Endothelial cell of umbilical vein (primary cell): ENCODE data around the gene PROB1. TPM values are rescaled to one million over a fixed set of nuclear protein-coding genes. Genes with fewer than 3 reads are reported as not detected.

Experiments
- BruUV-seq: library from RNA; stranded (reverse); fragments of 400-500 nt; replicated peaks from 2 replicates; lab custom pipeline; 2021; lab: Mats Ljungman, UMichigan
- CTCF ChIA-PET: fragments of 300-600, 350-600 bp; sonication (Branson Sonifier 250); formaldehyde crosslinking; loops from one replicate; lab custom pipeline; 2021; ENCODE audit warnings: antibody characterized with exemption, inconsistent platforms; lab: Charles Lee
- POLR2A ChIA-PET: fragments of 300-600, 350-600 bp; sonication (Branson Sonifier 250); formaldehyde crosslinking; loops from one replicate; lab custom pipeline; 2021; ENCODE audit warnings: antibody characterized with exemption, inconsistent platforms; lab: Charles Lee
- DNase-seq: peaks from one replicate; pipeline ENCODE4 v3.0.0-alpha.2; 2011; ENCODE audit warnings: low read depth, low spot score
- FAIRE-seq: peaks from 2 replicates; lab custom pipeline; 2011; peaks lifted over from hg19 to GRCh38; lab: Jason Lieb, UNC
- H2AFZ ChIP-seq: 2 replicates; pipeline ENCODE4 v1.6.0; 2012; ENCODE audit warnings: low read depth, low read length, control low read depth, inconsistent platforms
- H3K27ac ChIP-seq: 2 replicates; pipeline ENCODE4 v1.5.1; 2011; ENCODE audit warnings: low read depth, mild to moderate bottlenecking, control low read depth, low read length, moderate library complexity; ENCODE audit not compliant: insufficient read depth
- H3K27me3 ChIP-seq, 2 experiments: 2 replicates each; pipeline versions ENCODE4 v1.6.0 to v1.6.1; 2011; ENCODE audit warnings: low read length in 2 of 2, mixed read lengths in 1 of 2; ENCODE audit not compliant: control insufficient read depth in 2 of 2, insufficient read depth in 2 of 2
- H3K36me3 ChIP-seq, 2 experiments: 2 replicates in 1 of 2; 3 replicates in 1 of 2; pipeline ENCODE4 v1.5.1; 2011; ENCODE audit warnings: low read length in 2 of 2, mild to moderate bottlenecking in 1 of 2, moderate library complexity in 1 of 2; ENCODE audit not compliant: control insufficient read depth in 2 of 2, insufficient read depth in 2 of 2; ENCODE audit errors: extremely low read depth in 1 of 2
- H3K4me1 ChIP-seq: 3 replicates; pipeline ENCODE4 v1.5.1; 2011; ENCODE audit warnings: mild to moderate bottlenecking, low read length; ENCODE audit not compliant: control insufficient read depth, insufficient read depth; ENCODE audit errors: extremely low read depth
- H3K4me2 ChIP-seq: 2 replicates; pipeline ENCODE4 v1.6.1; 2011; ENCODE audit warnings: low read length, control low read depth, mixed read lengths; ENCODE audit not compliant: insufficient read depth
- H3K4me3 ChIP-seq, 3 experiments: fragments of 200-600 bp in 1 of 3; sonication (generic), shearing (Covaris generic) in 1 of 3; replicated peaks in 1 of 3; 2 replicates each; pipeline ENCODE4 v1.5.1; 2011 to 2016; ENCODE audit warnings: control low read depth in 3 of 3, low read length in 3 of 3, mild to moderate bottlenecking in 2 of 3, inconsistent platforms in 1 of 3, low read depth in 1 of 3, moderate library complexity in 1 of 3; ENCODE audit not compliant: insufficient read depth in 1 of 3
- H3K79me2 ChIP-seq: 2 replicates; pipeline ENCODE4 v1.6.0; 2012; ENCODE audit warnings: low read length, inconsistent platforms; ENCODE audit not compliant: control insufficient read depth, insufficient read depth
- H3K9ac ChIP-seq: replicated peaks from 2 replicates; pipeline ENCODE3; 2011; ENCODE audit warnings: low read length, control low read depth; ENCODE audit not compliant: insufficient read depth; ENCODE audit errors: extremely low read depth
- H3K9me1 ChIP-seq: replicated peaks from 3 replicates; pipeline ENCODE4 v1.6.0; 2011; ENCODE audit warnings: mild to moderate bottlenecking, low read length; ENCODE audit not compliant: control insufficient read depth, insufficient read depth; ENCODE audit errors: extremely low read depth
- H3K9me3 ChIP-seq: replicated peaks from 2 replicates; pipeline ENCODE4 v1.5.1; 2012; ENCODE audit warnings: low read length, inconsistent platforms; ENCODE audit not compliant: control insufficient read depth, insufficient read depth
- H4K20me1 ChIP-seq: replicated peaks from 2 replicates; pipeline ENCODE3; 2011; ENCODE audit warnings: mild to moderate bottlenecking, low read length; ENCODE audit not compliant: control insufficient read depth, insufficient read depth; ENCODE audit errors: extremely low read depth
- CTCF ChIP-seq, 2 donors: IDR thresholded peaks; 1 replicate in 1 of 2; 2 replicates in 1 of 2; pipeline ENCODE4 v1.5.1; 2011; ENCODE audit warnings: low read length in 2 of 2, mild to moderate bottlenecking in 2 of 2, moderate library complexity in 2 of 2, control low read depth in 1 of 2, inconsistent platforms in 1 of 2, low read depth in 1 of 2; ENCODE audit not compliant: insufficient read depth in 1 of 2; ENCODE audit errors: extremely low read depth in 1 of 2
- EZH2 ChIP-seq: IDR thresholded peaks from 2 replicates; pipeline ENCODE4 v1.6.1; 2012; ENCODE audit warnings: borderline replicate concordance, low read depth, mild to moderate bottlenecking, moderate library complexity, low read length, inconsistent platforms; ENCODE audit not compliant: severe bottlenecking
- FOS ChIP-seq: IDR thresholded peaks from 2 replicates; pipeline ENCODE4 v1.6.1; 2011; ENCODE audit warnings: mild to moderate bottlenecking, low read length, moderate library complexity, borderline replicate concordance; ENCODE audit not compliant: insufficient read depth
- GATA2 ChIP-seq: IDR thresholded peaks from 2 replicates; pipeline ENCODE4 v1.7.0; 2011; ENCODE audit warnings: low read depth, mild to moderate bottlenecking, moderate library complexity, mixed read lengths, low read length; ENCODE audit not compliant: insufficient read length, insufficient read depth
- JUN ChIP-seq: IDR thresholded peaks from 2 replicates; pipeline ENCODE4 v1.6.1; 2011; ENCODE audit warnings: borderline replicate concordance, low read depth; ENCODE audit not compliant: insufficient read length, insufficient read depth
- MAX ChIP-seq: IDR thresholded peaks from 2 replicates; pipeline ENCODE4 v1.6.1; 2011; ENCODE audit not compliant: insufficient read depth, insufficient read length
- MYC ChIP-seq: IDR thresholded peaks from one replicate; pipeline ENCODE4 v1.6.1; 2011; ENCODE audit warnings: mild to moderate bottlenecking, low read depth, low read length
- POLR2A ChIP-seq: IDR thresholded peaks from 2 replicates; pipeline ENCODE4 v1.6.1; 2012; ENCODE audit warnings: low read depth, mild to moderate bottlenecking, control low read depth, low read length
- POLR2AphosphoS5 ChIP-seq: IDR thresholded peaks from 2 replicates; pipeline ENCODE4 v1.6.1; 2012; ENCODE audit warnings: low read depth, mild to moderate bottlenecking, control low read depth, low read length, moderate library complexity; ENCODE audit not compliant: insufficient read depth
- dilution Hi-C: fragments of 300-500 bp; cut with MboI; formaldehyde crosslinking; loops from one replicate; pipeline ENCODE4 v1.15.0; 2019; ENCODE audit warnings: low sequenced_read_pairs; ENCODE audit not compliant: extremely low pct_ligation_motif_present
- intact Hi-C: fragments of 100-400 bp; cut with micrococcal nuclease; formaldehyde crosslinking; loops from one replicate; pipeline ENCODE4 v1.10.0; 2022
- polyA plus RNA-seq, 4 experiments: library from polyadenylated mRNA; depleted of rRNA in 3 of 4; stranded (reverse) in 3 of 4; unstranded in 1 of 4; fragments of >200 nt; gene quantifications; 2 replicates each; pipeline versions ENCODE4 v1.2.1 to v1.2.3, GENCODE V29; 2011 to 2012; ENCODE audit warnings: missing spikeins in 1 of 4
- total RNA-seq: library from RNA; stranded (reverse); gene quantifications from 2 replicates; pipeline ENCODE4 v1.2.3, GENCODE V29; 2021

The PROB1 gene
- total and polyA plus RNA-seq, 2 donors (not counting 3 experiments of a cell fraction or from before 2014, with no cell fraction given): 0.47 to 1.9 TPM

GRCh38 chr5:139371482-139372435, 23.1 kb downstream of the PROB1 start:
- H3K9me3 ChIP-seq: no peaks in the 10 kb centered on the region

More at GRCh38 chr5:139371482-139372435, 23.1 kb downstream of the PROB1 start:
- Histone ChIP-seq H3K27ac (no peak overlapping the region), H2AFZ (no peak overlapping the region), H3K4me2 (no peak overlapping the region), H3K4me1 (no peaks in the 10 kb centered on the region), H3K79me2 (no peaks in the 10 kb centered on the region), H4K20me1 (no peaks in the 10 kb centered on the region), H3K27me3 (no peaks in the 10 kb centered on the region), H3K9me1 (no peaks in the 10 kb centered on the region), H3K36me3 (peaks cover 4 to 10% of the 10 kb centered on the region in 2 experiments), H3K9ac (no peak overlapping the region), H3K4me3 (no peak overlapping the region)
- ChIA-PET POLR2A (no interaction called here), CTCF (interaction anchor here (1.2 kb wide), 1 partner anchor 19 kb away, joined by 4 read pairs; no protein-coding TSS in a partner anchor)
- intact Hi-C loops: no loop called here
- dilution Hi-C loops: no loop called here
- BruUV-seq: no TSS peak
- TF ChIP-seq MAX (no peak), JUN (no peak), CTCF (IDR thresholded peaks at IDR 0.05; ENCODE audit: extremely low read depth in 1 of 2, insufficient read depth in 1 of 2, low read depth in 1 of 2, low read length in 2 of 2) (no peak), MYC (no peak), FOS (no peak), POLR2A (no peak), GATA2 (no peak), POLR2AphosphoS5 (no peak), EZH2 (no peak)
- no peak for FAIRE-seq
- no peak for DNase-seq
